Endothelial cell of umbilical vein (primary cell): ENCODE results near the gene HPDL. TPM values are rescaled to one million over a fixed set of nuclear protein-coding genes. Genes with fewer than 3 reads are reported as not detected.

Source experiments
- BruUV-seq: library from RNA; stranded (reverse); fragments of 400-500 nt; replicated peaks from 2 replicates; lab custom pipeline; 2021; lab: Mats Ljungman, UMichigan
- CTCF ChIA-PET: fragments of 300-600, 350-600 bp; sonication (Branson Sonifier 250); formaldehyde crosslinking; loops from one replicate; lab custom pipeline; 2021; ENCODE audit warnings: antibody characterized with exemption, inconsistent platforms; lab: Charles Lee
- POLR2A ChIA-PET: fragments of 300-600, 350-600 bp; sonication (Branson Sonifier 250); formaldehyde crosslinking; loops from one replicate; lab custom pipeline; 2021; ENCODE audit warnings: antibody characterized with exemption, inconsistent platforms; lab: Charles Lee
- DNase-seq: peaks from one replicate; pipeline ENCODE4 v3.0.0-alpha.2; 2011; ENCODE audit warnings: low read depth, low spot score
- FAIRE-seq: peaks from 2 replicates; lab custom pipeline; 2011; peaks lifted over from hg19 to GRCh38; lab: Jason Lieb, UNC
- H2AFZ ChIP-seq: 2 replicates; pipeline ENCODE4 v1.6.0; 2012; ENCODE audit warnings: low read depth, low read length, control low read depth, inconsistent platforms
- H3K27ac ChIP-seq: 2 replicates; pipeline ENCODE4 v1.5.1; 2011; ENCODE audit warnings: low read depth, mild to moderate bottlenecking, control low read depth, low read length, moderate library complexity; ENCODE audit not compliant: insufficient read depth
- H3K27me3 ChIP-seq, 2 experiments: 2 replicates each; pipeline versions ENCODE4 v1.6.0 to v1.6.1; 2011; ENCODE audit warnings: low read length in 2 of 2, mixed read lengths in 1 of 2; ENCODE audit not compliant: control insufficient read depth in 2 of 2, insufficient read depth in 2 of 2
- H3K36me3 ChIP-seq, 2 experiments: 2 replicates in 1 of 2; 3 replicates in 1 of 2; pipeline ENCODE4 v1.5.1; 2011; ENCODE audit warnings: low read length in 2 of 2, mild to moderate bottlenecking in 1 of 2, moderate library complexity in 1 of 2; ENCODE audit not compliant: control insufficient read depth in 2 of 2, insufficient read depth in 2 of 2; ENCODE audit errors: extremely low read depth in 1 of 2
- H3K4me1 ChIP-seq: 3 replicates; pipeline ENCODE4 v1.5.1; 2011; ENCODE audit warnings: mild to moderate bottlenecking, low read length; ENCODE audit not compliant: control insufficient read depth, insufficient read depth; ENCODE audit errors: extremely low read depth
- H3K4me2 ChIP-seq: 2 replicates; pipeline ENCODE4 v1.6.1; 2011; ENCODE audit warnings: low read length, control low read depth, mixed read lengths; ENCODE audit not compliant: insufficient read depth
- H3K4me3 ChIP-seq, 3 experiments: fragments of 200-600 bp in 1 of 3; sonication (generic), shearing (Covaris generic) in 1 of 3; replicated peaks in 1 of 3; 2 replicates each; pipeline ENCODE4 v1.5.1; 2011 to 2016; ENCODE audit warnings: control low read depth in 3 of 3, low read length in 3 of 3, mild to moderate bottlenecking in 2 of 3, inconsistent platforms in 1 of 3, low read depth in 1 of 3, moderate library complexity in 1 of 3; ENCODE audit not compliant: insufficient read depth in 1 of 3
- H3K79me2 ChIP-seq: 2 replicates; pipeline ENCODE4 v1.6.0; 2012; ENCODE audit warnings: low read length, inconsistent platforms; ENCODE audit not compliant: control insufficient read depth, insufficient read depth
- H3K9ac ChIP-seq: replicated peaks from 2 replicates; pipeline ENCODE3; 2011; ENCODE audit warnings: low read length, control low read depth; ENCODE audit not compliant: insufficient read depth; ENCODE audit errors: extremely low read depth
- H3K9me1 ChIP-seq: replicated peaks from 3 replicates; pipeline ENCODE4 v1.6.0; 2011; ENCODE audit warnings: mild to moderate bottlenecking, low read length; ENCODE audit not compliant: control insufficient read depth, insufficient read depth; ENCODE audit errors: extremely low read depth
- H3K9me3 ChIP-seq: replicated peaks from 2 replicates; pipeline ENCODE4 v1.5.1; 2012; ENCODE audit warnings: low read length, inconsistent platforms; ENCODE audit not compliant: control insufficient read depth, insufficient read depth
- H4K20me1 ChIP-seq: replicated peaks from 2 replicates; pipeline ENCODE3; 2011; ENCODE audit warnings: mild to moderate bottlenecking, low read length; ENCODE audit not compliant: control insufficient read depth, insufficient read depth; ENCODE audit errors: extremely low read depth
- CTCF ChIP-seq, 2 donors: IDR thresholded peaks; 1 replicate in 1 of 2; 2 replicates in 1 of 2; pipeline ENCODE4 v1.5.1; 2011; ENCODE audit warnings: low read length in 2 of 2, mild to moderate bottlenecking in 2 of 2, moderate library complexity in 2 of 2, control low read depth in 1 of 2, inconsistent platforms in 1 of 2, low read depth in 1 of 2; ENCODE audit not compliant: insufficient read depth in 1 of 2; ENCODE audit errors: extremely low read depth in 1 of 2
- EZH2 ChIP-seq: IDR thresholded peaks from 2 replicates; pipeline ENCODE4 v1.6.1; 2012; ENCODE audit warnings: borderline replicate concordance, low read depth, mild to moderate bottlenecking, moderate library complexity, low read length, inconsistent platforms; ENCODE audit not compliant: severe bottlenecking
- FOS ChIP-seq: IDR thresholded peaks from 2 replicates; pipeline ENCODE4 v1.6.1; 2011; ENCODE audit warnings: mild to moderate bottlenecking, low read length, moderate library complexity, borderline replicate concordance; ENCODE audit not compliant: insufficient read depth
- GATA2 ChIP-seq: IDR thresholded peaks from 2 replicates; pipeline ENCODE4 v1.7.0; 2011; ENCODE audit warnings: low read depth, mild to moderate bottlenecking, moderate library complexity, mixed read lengths, low read length; ENCODE audit not compliant: insufficient read length, insufficient read depth
- JUN ChIP-seq: IDR thresholded peaks from 2 replicates; pipeline ENCODE4 v1.6.1; 2011; ENCODE audit warnings: borderline replicate concordance, low read depth; ENCODE audit not compliant: insufficient read length, insufficient read depth
- MAX ChIP-seq: IDR thresholded peaks from 2 replicates; pipeline ENCODE4 v1.6.1; 2011; ENCODE audit not compliant: insufficient read depth, insufficient read length
- MYC ChIP-seq: IDR thresholded peaks from one replicate; pipeline ENCODE4 v1.6.1; 2011; ENCODE audit warnings: mild to moderate bottlenecking, low read depth, low read length
- POLR2A ChIP-seq: IDR thresholded peaks from 2 replicates; pipeline ENCODE4 v1.6.1; 2012; ENCODE audit warnings: low read depth, mild to moderate bottlenecking, control low read depth, low read length
- POLR2AphosphoS5 ChIP-seq: IDR thresholded peaks from 2 replicates; pipeline ENCODE4 v1.6.1; 2012; ENCODE audit warnings: low read depth, mild to moderate bottlenecking, control low read depth, low read length, moderate library complexity; ENCODE audit not compliant: insufficient read depth
- dilution Hi-C: fragments of 300-500 bp; cut with MboI; formaldehyde crosslinking; loops from one replicate; pipeline ENCODE4 v1.15.0; 2019; ENCODE audit warnings: low sequenced_read_pairs; ENCODE audit not compliant: extremely low pct_ligation_motif_present
- intact Hi-C: fragments of 100-400 bp; cut with micrococcal nuclease; formaldehyde crosslinking; loops from one replicate; pipeline ENCODE4 v1.10.0; 2022
- polyA plus RNA-seq, 4 experiments: library from polyadenylated mRNA; depleted of rRNA in 3 of 4; stranded (reverse) in 3 of 4; unstranded in 1 of 4; fragments of >200 nt; gene quantifications; 2 replicates each; pipeline versions ENCODE4 v1.2.1 to v1.2.3, GENCODE V29; 2011 to 2012; ENCODE audit warnings: missing spikeins in 1 of 4
- total RNA-seq: library from RNA; stranded (reverse); gene quantifications from 2 replicates; pipeline ENCODE4 v1.2.3, GENCODE V29; 2021

Gene HPDL
- total and polyA plus RNA-seq, 2 donors (not counting 3 experiments of a cell fraction or from before 2014, with no cell fraction given), result 3.4 to 5.9 TPM

- H3K9me3 ChIP-seq, result no peaks in the 10 kb centered on the region
- H3K4me2 ChIP-seq, result no peak overlapping the region
- peaks cover 0 to 1% of the 10 kb centered on the region in 2 experiments for H3K27me3 ChIP-seq
- ChIA-PET POLR2A (no interaction called here), CTCF (interaction anchor here (0.7 to 1.6 kb wide), 6 partner anchors 9 to 119 kb away, joined by 3 to 8 read pairs (median 4); no protein-coding TSS in a partner anchor)
- intact Hi-C loops, result no loop called here
- BruUV-seq, result no TSS peak
- no peaks in the 10 kb centered on the region for H3K36me3 ChIP-seq
- TF ChIP-seq POLR2AphosphoS5 (no peak), CTCF (IDR thresholded peaks at IDR 0.05; ENCODE audit: extremely low read depth in 1 of 2, insufficient read depth in 1 of 2, low read depth in 1 of 2, low read length in 2 of 2) (no peak), MAX (no peak), JUN (no peak), MYC (no peak), EZH2 (no peak), FOS (no peak), POLR2A (no peak), GATA2 (no peak)
- DNase-seq (no peak), FAIRE-seq (no peak)
- H4K20me1 ChIP-seq, result no peaks in the 10 kb centered on the region
- no peaks in the 10 kb centered on the region for H3K79me2 ChIP-seq
- no peak overlapping the region for H3K27ac ChIP-seq
- H3K9me1 ChIP-seq, result no peaks in the 10 kb centered on the region
- no peak overlapping the region for H3K9ac ChIP-seq
- dilution Hi-C loops, result loop anchor here (25.0 kb wide), 1 partner anchor 114 kb away; the partner anchor contains the start of gene TESK2
- no peaks in the 10 kb centered on the region for H3K4me1 ChIP-seq
- H3K4me3 ChIP-seq, result no peak overlapping the region
- H2AFZ ChIP-seq, result no peak overlapping the region
These were observed 46.9 kb downstream of the HPDL start for GRCh38 chr1:45373573-45373972.
